ENCODE measurements around the gene CAMK1D. TPM values are rescaled to one million over a fixed set of nuclear protein-coding genes. Genes with fewer than 3 reads are reported as not detected.

The CAMK1D gene
- total RNA-seq, 2 donors from 2014 or later: 4.5 to 7.8 TPM

- no peaks in the 10 kb centered on the region for H3K36me3 ChIP-seq (ENCODE audit: control insufficient read depth, insufficient read depth, low read length)
- Mint-ChIP-seq H3K27ac (no peak overlapping the region), H3K27me3 (ENCODE audit: insufficient read depth) (no peaks in the 10 kb centered on the region), H3K36me3 (ENCODE audit: low read depth) (no peaks in the 10 kb centered on the region), H3K4me1 (peaks cover 18% of the 10 kb centered on the region), H3K9me3 (no peaks in the 10 kb centered on the region), H3K4me3 (no peak overlapping the region)
- no peak overlapping the region for H3K9ac ChIP-seq (ENCODE audit: extremely low read depth, low read length, poor library complexity, severe bottlenecking)
- 87 to 92% methylated on average over 10 to 11 of the region's 11 CpGs for WGBS, 2 experiments (ENCODE audit: insufficient coverage in 1 of 2, insufficient read length in 1 of 2)
- no peaks in the 10 kb centered on the region for H3K4me1 ChIP-seq (ENCODE audit: control insufficient read depth, insufficient read depth, low read length)
- no peak overlapping the region for H3K27ac ChIP-seq (ENCODE audit: low read depth, low read length)
- no peak for DNase-seq
- TF ChIP-seq CTCF (conservative IDR thresholded peaks at IDR 0.05): no peak
- H3K4me3 ChIP-seq (ENCODE audit: low read length): no peak overlapping the region
- H3K9me3 ChIP-seq (ENCODE audit: control insufficient read depth, low read length): no peaks in the 10 kb centered on the region
- no peaks in the 10 kb centered on the region for H3K27me3 ChIP-seq (ENCODE audit: control insufficient read depth, insufficient read depth, low read length, poor library complexity, severe bottlenecking)
Observed at GRCh38 chr10:12797471-12798262, 448.3 kb downstream of the CAMK1D start.

GRCh38 chr10:12799144-12799543 is 449.8 kb downstream of the CAMK1D start:
- Mint-ChIP-seq H3K27ac (no peak overlapping the region), H3K9me3 (no peaks in the 10 kb centered on the region), H3K4me1 (peaks cover 18% of the 10 kb centered on the region), H3K27me3 (ENCODE audit: insufficient read depth) (no peaks in the 10 kb centered on the region), H3K36me3 (ENCODE audit: low read depth) (no peaks in the 10 kb centered on the region), H3K4me3 (no peak overlapping the region)
- no peak overlapping the region for H3K27ac ChIP-seq (ENCODE audit: low read depth, low read length)
- WGBS, 2 experiments (ENCODE audit: insufficient coverage in 1 of 2, insufficient read length in 1 of 2): 91 to 95% methylated on average over 8 to 12 of the region's 12 CpGs
- no peaks in the 10 kb centered on the region for H3K27me3 ChIP-seq (ENCODE audit: control insufficient read depth, insufficient read depth, low read length, poor library complexity, severe bottlenecking)
- no peak overlapping the region for H3K4me3 ChIP-seq (ENCODE audit: low read length)
- H3K4me1 ChIP-seq (ENCODE audit: control insufficient read depth, insufficient read depth, low read length): no peaks in the 10 kb centered on the region
- no peaks in the 10 kb centered on the region for H3K9me3 ChIP-seq (ENCODE audit: control insufficient read depth, low read length)
- DNase-seq: no peak
- no peak overlapping the region for H3K9ac ChIP-seq (ENCODE audit: extremely low read depth, low read length, poor library complexity, severe bottlenecking)
- H3K36me3 ChIP-seq (ENCODE audit: control insufficient read depth, insufficient read depth, low read length): no peaks in the 10 kb centered on the region
- TF ChIP-seq CTCF (conservative IDR thresholded peaks at IDR 0.05): no peak

GRCh38 chr10:12799714-12800113 is 450.4 kb downstream of the CAMK1D start:
- Histone ChIP-seq H3K4me3 (ENCODE audit: low read length) (no peak overlapping the region), H3K36me3 (ENCODE audit: control insufficient read depth, insufficient read depth, low read length) (no peaks in the 10 kb centered on the region), H3K27me3 (ENCODE audit: control insufficient read depth, insufficient read depth, low read length, poor library complexity, severe bottlenecking) (no peaks in the 10 kb centered on the region), H3K4me1 (ENCODE audit: control insufficient read depth, insufficient read depth, low read length) (no peaks in the 10 kb centered on the region), H3K9me3 (ENCODE audit: control insufficient read depth, low read length) (no peaks in the 10 kb centered on the region), H3K27ac (ENCODE audit: low read depth, low read length) (no peak overlapping the region), H3K9ac (ENCODE audit: extremely low read depth, low read length, poor library complexity, severe bottlenecking) (no peak overlapping the region)
- no peak for DNase-seq
- H3K27me3 Mint-ChIP-seq (ENCODE audit: insufficient read depth): no peaks in the 10 kb centered on the region
- no peak overlapping the region for H3K27ac Mint-ChIP-seq
- peaks cover 18% of the 10 kb centered on the region for H3K4me1 Mint-ChIP-seq
- no peak for TF ChIP-seq CTCF (conservative IDR thresholded peaks at IDR 0.05)
- H3K9me3 Mint-ChIP-seq: no peaks in the 10 kb centered on the region
- H3K36me3 Mint-ChIP-seq (ENCODE audit: low read depth): no peaks in the 10 kb centered on the region
- no peak overlapping the region for H3K4me3 Mint-ChIP-seq
- WGBS, 2 experiments (ENCODE audit: insufficient coverage in 1 of 2, insufficient read length in 1 of 2): 87 to 93% methylated on average over 5 of the region's 5 CpGs

Measured in endodermal cell (in vitro differentiated cells).